ENCODE results near the gene IL17RC.

The IL17RC gene

GRCh38 chr3:9942164-9942563, 25.3 kb downstream of the IL17RC start:
- intact Hi-C loops (cut with DNase I): no loop called here
- no peak for DNase-seq

GRCh38 chr3:9942934-9943690, 26.2 kb downstream of the IL17RC start:
- peak in 1 of 10 donors; percentile 61 for DNase-seq
- intact Hi-C loops (cut with DNase I): no loop called here

GRCh38 chr3:9944271-9944670, 27.4 kb downstream of the IL17RC start:
- intact Hi-C loops (cut with DNase I): no loop called here
- DNase-seq: peak in 7 of 10 donors; percentile 48 to 94 (median 66)

- intact Hi-C loops (cut with DNase I): no loop called here
- DNase-seq: no peak
These were observed 28.5 kb downstream of the IL17RC start for GRCh38 chr3:9945358-9945757.

- intact Hi-C loops (cut with DNase I): loop anchor here (1.0 kb wide), 1 partner anchor 56 kb away; the partner anchor contains the start of gene JAGN1
- peak; percentile 68 to 97 (median 74) for DNase-seq
These were observed 29.5 kb downstream of the IL17RC start for GRCh38 chr3:9946112-9947024.

GRCh38 chr3:9947025-9947995, 30.4 kb downstream of the IL17RC start:
- intact Hi-C loops (cut with DNase I): no loop called here
- DNase-seq: peak; percentile 48 to 95 (median 60)

- DNase-seq: peak in 2 of 10 donors; percentile 33 to 70
- intact Hi-C loops (cut with DNase I): no loop called here
These were observed 31.7 kb downstream of the IL17RC start for GRCh38 chr3:9948586-9948985.

GRCh38 chr3:9949115-9949514, 32.2 kb downstream of the IL17RC start:
- intact Hi-C loops (cut with DNase I): no loop called here
- peak in 2 of 10 donors; percentile 62 to 74 for DNase-seq

GRCh38 chr3:9949626-9950025, 32.7 kb downstream of the IL17RC start:
- intact Hi-C loops (cut with DNase I): no loop called here
- peak in 1 of 10 donors; percentile 70 for DNase-seq

- intact Hi-C loops (cut with DNase I): no loop called here
- DNase-seq: peak in 2 of 10 donors; percentile 68 to 74
These were observed 34.2 kb downstream of the IL17RC start for GRCh38 chr3:9951126-9951525.

GRCh38 chr3:9951598-9951961, 34.7 kb downstream of the IL17RC start:
- intact Hi-C loops (cut with DNase I): no loop called here
- peak in 2 of 10 donors; percentile 66 to 77 for DNase-seq

GRCh38 chr3:9951962-9952805, 35.3 kb downstream of the IL17RC start, which contains the start of gene PRRT3:
PRRT3 (minus strand) TSS chr3:9952408; CDS start chr3:9950115, 2,293 bp downstream.
- peak in 7 of 10 donors; percentile 61 to 95 (median 70) for DNase-seq
- intact Hi-C loops (cut with DNase I): no loop called here

GRCh38 chr3:9955067-9955502, 38.2 kb downstream of the IL17RC start:
- DNase-seq: peak in 1 of 10 donors; percentile 67
- intact Hi-C loops (cut with DNase I): no loop called here

GRCh38 chr3:9955611-9956352, 38.9 kb downstream of the IL17RC start:
- intact Hi-C loops (cut with DNase I): no loop called here
- DNase-seq: no peak

GRCh38 chr3:9957214-9957613, 40.3 kb downstream of the IL17RC start:
- intact Hi-C loops (cut with DNase I): no loop called here
- DNase-seq: peak in 1 of 10 donors; percentile 81

GRCh38 chr3:9965200-9965875, 48.4 kb downstream of the IL17RC start:
- peak in 1 of 10 donors; percentile 20 for DNase-seq
- intact Hi-C loops (cut with DNase I): no loop called here

- intact Hi-C loops (cut with DNase I): no loop called here
- DNase-seq: no peak
These were observed 49.9 kb downstream of the IL17RC start for GRCh38 chr3:9966841-9967240.

- DNase-seq: peak in 1 of 10 donors; percentile 22
These were observed 52.7 kb downstream of the IL17RC start for GRCh38 chr3:9969632-9970019.

More at GRCh38 chr3:9969632-9970019, 52.7 kb downstream of the IL17RC start:
- intact Hi-C loops (cut with DNase I): no loop called here

Data from posterior cingulate gyrus (tissue), 11 donors.